Ishikawa (cell line): ENCODE data around the gene ADGRG6.

Source experiments
- CEBPB ChIP-seq: IDR thresholded peaks from 2 replicates; pipeline ENCODE4 v1.6.1; 2012
- CREB1 ChIP-seq: IDR thresholded peaks from 2 replicates; pipeline ENCODE4 v1.6.1; 2012; ENCODE audit warnings: low read depth
- EGR1 ChIP-seq: IDR thresholded peaks from 2 replicates; pipeline ENCODE4 v1.6.1; 2012
- NFIC ChIP-seq: IDR thresholded peaks from 2 replicates; pipeline ENCODE4 v1.6.1; 2012
- REST ChIP-seq: IDR thresholded peaks from 2 replicates; pipeline ENCODE4 v1.6.1; 2012; ENCODE audit warnings: low read depth, mild to moderate bottlenecking
- TEAD4 ChIP-seq: IDR thresholded peaks from 2 replicates; pipeline ENCODE4 v1.6.1; 2012

- TF ChIP-seq NFIC (no peak), EGR1 (no peak), TEAD4 (no peak), CREB1 (no peak), CEBPB (no peak), REST (no peak)
Observed at GRCh38 chr6:142355520-142356174, 53.8 kb downstream of the ADGRG6 start.
